GM19324 (cell line): Measurements from ENCODE around the gene KLHL4.
"Not testable (repeated sequence)": the region's sequence is repeated elsewhere in the genome, so short reads cannot be mapped to it uniquely, and the experiment has no call there.

Experiments used
- ATAC-seq: cut with Tn5 transposase; IDR thresholded peaks from one replicate; pipeline ENCODE4 v1.9.1; 2021; ENCODE audit warnings: mild to moderate bottlenecking, moderate library complexity; ENCODE audit not compliant: unreplicated experiment, low FRiP score

KLHL4 gene

DNA sequence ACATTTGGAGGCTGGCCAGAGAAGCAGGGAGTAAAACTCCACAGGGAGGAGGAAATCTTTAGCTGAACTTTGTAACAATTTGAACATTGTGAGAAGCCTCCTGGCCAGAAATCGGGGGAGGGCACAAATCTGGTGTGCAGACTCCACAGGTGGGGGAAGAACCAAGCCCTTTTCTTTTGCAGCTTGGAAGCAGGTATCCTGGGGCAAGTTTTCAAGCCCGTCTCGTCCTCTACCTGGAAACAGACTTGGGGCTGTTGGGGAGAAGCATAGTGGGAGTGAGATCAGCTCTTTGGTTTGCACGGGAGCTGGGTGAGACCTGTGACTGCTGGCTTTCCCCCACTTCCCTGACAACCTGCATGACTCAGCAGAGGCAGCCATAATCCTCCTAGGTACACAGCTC, 123.8 kb downstream of the KLHL4 start:
- not testable (repeated sequence) for ATAC-seq

DNA sequence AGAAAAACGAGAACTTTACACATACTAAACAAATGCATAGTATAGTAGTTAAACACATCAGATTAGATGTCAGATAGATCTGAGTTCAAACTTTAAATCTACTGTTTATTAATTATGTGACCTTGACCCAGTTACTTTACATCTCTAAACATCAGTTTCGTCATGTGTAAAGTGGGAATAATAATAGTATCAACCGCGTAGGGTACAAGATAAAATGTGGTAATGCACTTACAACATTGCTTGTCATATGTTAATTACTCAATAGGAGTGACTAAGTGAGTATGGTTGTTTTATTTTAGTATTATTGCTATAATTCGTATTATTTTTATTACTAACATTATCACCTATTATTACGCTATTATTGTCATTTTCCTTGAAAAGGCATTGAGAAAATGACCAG, 144.2 kb downstream of the KLHL4 start:
- ATAC-seq: no peak

- no peak for ATAC-seq
These were observed 145.8 kb downstream of the KLHL4 start for GRCh38 chrX:87663421-87663820.

DNA sequence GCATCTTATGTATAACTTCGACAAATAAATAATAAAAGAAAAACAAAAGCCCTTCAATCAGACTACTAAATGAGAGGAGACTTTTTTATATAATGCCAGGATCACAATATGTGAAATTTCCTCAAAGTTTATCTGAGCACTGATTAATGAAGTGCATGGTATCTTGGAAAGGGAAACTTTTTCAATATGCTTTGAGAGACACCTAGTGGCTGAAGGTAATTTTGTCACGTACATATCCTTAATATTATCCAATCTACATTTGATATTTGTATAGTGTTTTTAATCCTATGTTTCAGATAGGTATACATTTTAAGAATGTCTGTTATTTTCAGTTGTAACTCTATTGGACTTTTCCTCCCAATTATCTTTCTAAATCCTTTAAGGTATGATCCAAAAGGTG, 146.8 kb downstream of the KLHL4 start:
- no peak for ATAC-seq

DNA sequence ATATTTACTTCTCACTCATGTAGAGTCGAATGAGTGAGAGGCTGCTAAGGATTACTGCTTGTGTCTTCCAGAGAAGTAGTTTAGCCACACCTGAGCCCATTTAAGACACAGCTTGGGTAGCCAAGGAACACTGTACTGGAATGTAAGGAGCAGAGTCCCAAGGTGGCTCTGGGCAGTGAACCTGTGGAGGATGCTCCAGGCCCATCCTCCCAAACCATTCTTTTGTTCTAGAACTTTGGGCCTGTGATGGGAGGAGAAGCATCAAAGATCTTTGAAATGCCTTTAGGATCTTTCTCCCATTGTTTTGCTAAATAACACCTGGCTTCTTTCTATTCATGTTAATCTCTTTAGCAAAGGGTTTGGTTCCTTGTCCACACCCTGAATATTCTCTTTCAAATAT, 162.2 kb downstream of the KLHL4 start:
- no peak for ATAC-seq

DNA sequence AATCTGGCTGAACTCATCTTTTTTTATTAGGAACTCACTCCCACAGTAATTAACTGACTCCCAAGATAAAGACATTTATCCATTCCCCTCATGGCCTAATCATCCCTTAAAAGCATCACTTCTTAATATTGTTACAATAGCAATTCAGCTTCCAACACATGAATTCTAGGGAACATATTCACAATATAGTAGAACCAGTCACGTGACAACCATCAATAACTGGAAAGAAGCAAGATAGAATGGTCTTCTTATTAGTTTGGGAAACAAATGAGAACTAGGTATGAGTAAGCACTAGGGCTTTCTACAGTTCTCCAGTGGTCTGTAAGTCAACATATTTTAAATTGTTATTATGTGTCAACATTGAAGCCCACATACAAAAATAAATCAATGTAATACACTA, 170.1 kb downstream of the KLHL4 start:
- ATAC-seq: no peak

DNA sequence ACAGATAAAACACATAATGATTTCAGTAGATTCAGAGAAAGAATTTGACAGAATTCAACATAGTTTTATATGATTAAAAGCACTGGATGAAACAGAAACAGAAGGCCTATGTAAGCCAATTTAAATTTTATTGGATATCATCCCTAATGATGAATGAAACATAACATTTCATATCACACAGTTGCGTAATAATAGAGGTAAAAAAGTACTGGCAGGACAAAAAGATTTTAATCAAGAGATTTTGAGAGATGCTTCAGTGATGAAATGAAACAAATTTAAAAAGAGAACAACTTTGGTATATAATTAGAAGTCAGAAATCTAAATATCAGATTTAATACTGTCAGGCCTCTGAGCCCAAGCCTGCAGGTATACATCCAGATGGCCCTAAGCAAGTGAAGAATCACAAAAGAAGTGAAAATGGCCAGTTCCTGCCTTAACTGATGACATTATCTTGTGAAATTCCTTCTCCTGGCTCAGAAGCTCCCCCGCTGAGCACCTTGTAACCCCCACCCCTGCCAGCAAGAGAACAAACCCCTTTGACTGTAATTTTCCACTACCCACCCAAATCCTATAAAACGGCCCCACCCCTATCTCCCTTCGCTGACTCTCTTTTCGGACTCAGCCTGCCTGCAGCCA, 170.6 kb downstream of the KLHL4 start:
- ATAC-seq: not testable (repeated sequence)

DNA sequence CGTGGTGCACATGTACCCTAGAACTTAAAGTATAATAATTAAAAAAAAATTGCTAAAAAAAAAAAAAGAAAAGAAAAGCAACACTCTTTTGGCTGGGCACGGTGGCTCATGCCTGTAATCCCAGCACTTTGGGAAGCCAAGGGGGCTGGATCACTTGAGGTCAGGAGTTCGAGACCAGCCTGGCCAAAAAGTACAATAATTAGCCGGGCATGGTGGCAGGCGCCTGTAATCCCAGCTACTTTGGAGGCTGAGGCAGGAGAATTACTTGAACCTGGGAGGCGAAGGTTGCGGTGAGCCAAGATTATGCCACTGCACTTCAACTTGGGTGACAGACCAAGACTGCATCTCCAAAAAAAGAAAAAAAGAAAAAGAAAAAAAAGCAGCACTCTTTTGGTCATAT, 171.6 kb downstream of the KLHL4 start:
- not testable (repeated sequence) for ATAC-seq

GRCh38 chrX:87693204-87693603, 175.6 kb downstream of the KLHL4 start:
- ATAC-seq: no peak

DNA sequence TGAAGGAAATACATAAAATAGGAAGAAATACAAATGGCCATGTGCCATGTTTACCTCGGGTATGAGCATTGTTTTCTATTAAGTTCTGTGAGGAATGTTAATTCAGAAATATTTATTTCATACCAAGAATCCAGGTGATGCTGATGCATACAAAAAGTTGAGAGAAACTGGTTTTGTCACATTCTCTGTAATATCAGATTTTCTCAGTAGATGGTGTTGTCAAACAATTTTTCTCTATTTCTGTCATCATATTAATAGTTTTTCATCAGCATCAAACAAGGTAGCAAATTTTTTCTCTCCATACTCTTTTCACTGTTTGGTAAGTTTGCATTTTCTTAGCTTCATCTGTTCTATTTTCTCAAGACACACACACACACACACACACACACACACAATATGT, 179.8 kb downstream of the KLHL4 start:
- no peak for ATAC-seq

DNA sequence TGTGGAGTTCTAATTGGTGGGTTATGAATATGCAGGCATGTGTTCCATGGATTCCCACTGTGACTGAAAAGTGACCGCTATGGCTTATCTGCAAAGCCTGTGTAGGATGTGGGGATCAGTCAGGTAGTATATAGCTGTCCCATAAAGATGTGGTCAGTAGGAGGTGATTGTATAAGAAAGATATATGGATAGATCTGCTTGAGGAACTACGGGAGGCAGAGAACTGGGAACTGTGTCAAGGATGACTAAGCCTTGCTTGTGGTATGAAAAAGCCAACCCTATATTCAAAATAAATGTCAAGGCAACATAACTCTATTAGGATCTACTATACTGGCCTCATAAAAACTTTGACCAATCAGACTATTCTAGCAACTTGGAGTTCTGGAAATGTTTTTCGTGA, 185.2 kb downstream of the KLHL4 start:
- no peak for ATAC-seq

GRCh38 chrX:87703469-87703868, 185.9 kb downstream of the KLHL4 start:
- ATAC-seq: not testable (repeated sequence)

DNA sequence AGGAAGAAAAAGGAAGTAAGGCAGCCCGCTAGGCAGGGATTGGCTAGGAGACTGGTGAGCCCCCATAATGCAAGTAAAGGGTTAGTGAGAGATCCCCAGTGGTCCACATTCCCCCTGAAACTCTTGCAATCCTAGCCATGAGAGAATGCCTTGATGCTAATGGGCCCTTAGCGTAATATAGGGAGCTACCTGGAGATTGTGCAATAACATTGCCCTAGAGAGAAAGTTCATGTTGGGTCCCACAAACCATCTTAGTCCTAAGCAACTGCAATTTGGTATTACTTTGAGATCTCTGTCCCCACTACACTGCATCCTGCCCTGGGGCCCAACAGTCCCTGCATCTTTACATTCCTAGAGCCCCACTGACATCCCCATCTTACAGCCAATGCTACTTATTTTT, 188.5 kb downstream of the KLHL4 start:
- ATAC-seq: no peak

GRCh38 chrX:87710580-87710979, 193.0 kb downstream of the KLHL4 start:
- no peak for ATAC-seq
